HG03460 (cell line): ENCODE data around the gene SEPTIN2.
"Not testable (repeated sequence)": the region's sequence is repeated elsewhere in the genome, so short reads cannot be mapped to it uniquely, and the experiment has no call there.

Source experiments
- ATAC-seq: cut with Tn5 transposase; IDR thresholded peaks from one replicate; pipeline ENCODE4 v1.9.1; 2021; ENCODE audit not compliant: unreplicated experiment

SEPTIN2 gene

GRCh38 chr2:241315879-241316631 lies at the start of gene SEPTIN2:
TSS of gene SEPTIN2 (plus strand) at chr2:241315925. CDS start at chr2:241324233, 8,308 bp downstream.
- ATAC-seq = peak; percentile 37

GRCh38 chr2:241267249-241268067 lies 48.3 kb upstream of the SEPTIN2 start:
- ATAC-seq = no peak

GRCh38 chr2:241268306-241268705 lies 47.4 kb upstream of the SEPTIN2 start:
- no peak for ATAC-seq

- no peak for ATAC-seq
These were observed 46.8 kb upstream of the SEPTIN2 start for GRCh38 chr2:241268716-241269445.

- ATAC-seq = no peak
These were observed 45.8 kb upstream of the SEPTIN2 start for GRCh38 chr2:241269707-241270520.

- ATAC-seq = no peak
These were observed 45.2 kb upstream of the SEPTIN2 start for GRCh38 chr2:241270531-241270930.

- ATAC-seq = peak; percentile 41
These were observed 43.9 kb upstream of the SEPTIN2 start for GRCh38 chr2:241271706-241272302.

GRCh38 chr2:241272303-241273209 lies 43.2 kb upstream of the SEPTIN2 start:
- ATAC-seq = peak; percentile 58

GRCh38 chr2:241273210-241274020 lies 42.3 kb upstream of the SEPTIN2 start:
- no peak for ATAC-seq

GRCh38 chr2:241274127-241274526 lies 41.6 kb upstream of the SEPTIN2 start:
- ATAC-seq = no peak

GRCh38 chr2:241275504-241275903 lies 40.2 kb upstream of the SEPTIN2 start:
- ATAC-seq = no peak

- ATAC-seq = no peak
These were observed 39.8 kb upstream of the SEPTIN2 start for GRCh38 chr2:241275910-241276309.

GRCh38 chr2:241278306-241278705 lies 37.4 kb upstream of the SEPTIN2 start:
- ATAC-seq = not testable (repeated sequence)

GRCh38 chr2:241279413-241279812 lies 36.3 kb upstream of the SEPTIN2 start:
- no peak for ATAC-seq

- no peak for ATAC-seq
These were observed 35.9 kb upstream of the SEPTIN2 start for GRCh38 chr2:241279828-241280227.

- ATAC-seq = no peak
These were observed 35.4 kb upstream of the SEPTIN2 start for GRCh38 chr2:241280291-241280690.

GRCh38 chr2:241282555-241282954 lies 33.2 kb upstream of the SEPTIN2 start:
- no peak for ATAC-seq

GRCh38 chr2:241285596-241285995 lies 30.1 kb upstream of the SEPTIN2 start:
- ATAC-seq = no peak
